ENCODE results near the gene HSF4.

Gene HSF4

GRCh38 chr16:67183627-67184452 lies 19.3 kb downstream of the HSF4 start, which contains the start of gene MATCAP1:
Gene MATCAP1, minus strand, starts transcription at chr16:67183963. Its CDS starts 3,353 bp downstream, at chr16:67180610.
- peak; percentile 81 to 95 for DNase-seq (ENCODE audit: extremely low read depth in 1 of 2, low read depth in 1 of 2)

- no peak for DNase-seq (ENCODE audit: extremely low read depth in 1 of 2, low read depth in 1 of 2)
Measured at GRCh38 chr16:67184453-67184994, 20.0 kb downstream of the HSF4 start.

- peak; percentile 62 to 77 for DNase-seq (ENCODE audit: extremely low read depth in 1 of 2, low read depth in 1 of 2)
Measured at GRCh38 chr16:67184995-67185650, 20.6 kb downstream of the HSF4 start.

- no peak for DNase-seq (ENCODE audit: extremely low read depth in 1 of 2, low read depth in 1 of 2)
Measured at GRCh38 chr16:67185651-67186134, 21.1 kb downstream of the HSF4 start.

GRCh38 chr16:67186550-67186950 lies 22.0 kb downstream of the HSF4 start:
- no peak for DNase-seq (ENCODE audit: extremely low read depth in 1 of 2, low read depth in 1 of 2)

- DNase-seq (ENCODE audit: extremely low read depth in 1 of 2, low read depth in 1 of 2): no peak
Measured at GRCh38 chr16:67187175-67187890, 22.8 kb downstream of the HSF4 start.

GRCh38 chr16:67188323-67188722 lies 23.8 kb downstream of the HSF4 start:
- no peak for DNase-seq (ENCODE audit: extremely low read depth in 1 of 2, low read depth in 1 of 2)

GRCh38 chr16:67188798-67189197 lies 24.3 kb downstream of the HSF4 start:
- DNase-seq (ENCODE audit: extremely low read depth in 1 of 2, low read depth in 1 of 2): no peak

- no peak for DNase-seq (ENCODE audit: extremely low read depth in 1 of 2, low read depth in 1 of 2)
Measured at GRCh38 chr16:67190041-67190440, 25.5 kb downstream of the HSF4 start, which contains the start of gene EXOC3L1. Gene EXOC3L1, minus strand, starts transcription at chr16:67190136. Its CDS starts 460 bp downstream, at chr16:67189676.

- no peak for DNase-seq (ENCODE audit: extremely low read depth in 1 of 2, low read depth in 1 of 2)
Measured at GRCh38 chr16:67190448-67191399, 26.2 kb downstream of the HSF4 start.

GRCh38 chr16:67191411-67191994 lies 27.0 kb downstream of the HSF4 start:
- DNase-seq (ENCODE audit: extremely low read depth in 1 of 2, low read depth in 1 of 2): no peak

- DNase-seq (ENCODE audit: extremely low read depth in 1 of 2, low read depth in 1 of 2): peak; percentile 84
Measured at GRCh38 chr16:67191995-67192681, 27.6 kb downstream of the HSF4 start, which contains the start of gene E2F4. Gene E2F4, plus strand, starts transcription at chr16:67192155. Its CDS starts 73 bp downstream, at chr16:67192228.

- DNase-seq (ENCODE audit: extremely low read depth in 1 of 2, low read depth in 1 of 2): no peak
Measured at GRCh38 chr16:67192781-67193361, 28.3 kb downstream of the HSF4 start.

GRCh38 chr16:67193536-67193935 lies 29.0 kb downstream of the HSF4 start:
- no peak for DNase-seq (ENCODE audit: extremely low read depth in 1 of 2, low read depth in 1 of 2)

- DNase-seq (ENCODE audit: extremely low read depth in 1 of 2, low read depth in 1 of 2): no peak
Measured at GRCh38 chr16:67194260-67194659, 29.7 kb downstream of the HSF4 start.

- DNase-seq (ENCODE audit: extremely low read depth in 1 of 2, low read depth in 1 of 2): no peak
Measured at GRCh38 chr16:67195676-67196075, 31.1 kb downstream of the HSF4 start.

GRCh38 chr16:67196881-67197280 lies 32.3 kb downstream of the HSF4 start:
- no peak for DNase-seq (ENCODE audit: extremely low read depth in 1 of 2, low read depth in 1 of 2)

- DNase-seq (ENCODE audit: extremely low read depth in 1 of 2, low read depth in 1 of 2): no peak
Measured at GRCh38 chr16:67197704-67198103, 33.2 kb downstream of the HSF4 start.
